GM04504 (cell line): ENCODE data around the gene YWHAG.
"Not testable (repeated sequence)": the region's sequence is repeated elsewhere in the genome, so short reads cannot be mapped to it uniquely, and the experiment has no call there.

Experiments used
- DNase-seq: peaks from one replicate; pipeline ENCODE4 v3.0.0-alpha.2; 2012; ENCODE audit warnings: low read depth

Gene YWHAG

GRCh38 chr7:76318488-76319353 is 40.1 kb downstream of the YWHAG start:
- DNase-seq, result peak; percentile 87

- peak; percentile 93 for DNase-seq
Observed at GRCh38 chr7:76317782-76318487, 40.9 kb downstream of the YWHAG start.

- DNase-seq, result no peak
Observed at GRCh38 chr7:76316984-76317781, 41.6 kb downstream of the YWHAG start.

GRCh38 chr7:76315364-76315763 is 43.4 kb downstream of the YWHAG start:
- no peak for DNase-seq

- DNase-seq, result not testable (repeated sequence)
Observed at GRCh38 chr7:76314740-76315139, 44.1 kb downstream of the YWHAG start.

GRCh38 chr7:76314042-76314721 is 44.6 kb downstream of the YWHAG start:
- peak; percentile 78 for DNase-seq

- not testable (repeated sequence) for DNase-seq
Observed at GRCh38 chr7:76311838-76312237, 47.0 kb downstream of the YWHAG start.

GRCh38 chr7:76310102-76310957 is 48.5 kb downstream of the YWHAG start:
- DNase-seq, result no peak

- DNase-seq, result not testable (repeated sequence)
Observed at GRCh38 chr7:76309341-76310101, 49.3 kb downstream of the YWHAG start.

- not testable (repeated sequence) for DNase-seq
Observed at GRCh38 chr7:76308874-76309273, 49.9 kb downstream of the YWHAG start.

GRCh38 chr7:76304888-76305375 is 53.9 kb downstream of the YWHAG start:
- DNase-seq, result no peak

- peak; percentile 76 for DNase-seq
Observed at GRCh38 chr7:76303202-76304147, 55.3 kb downstream of the YWHAG start.

GRCh38 chr7:76302347-76303201 is 56.2 kb downstream of the YWHAG start, which contains the start of gene HSPB1:
HSPB1 (plus strand) TSS chr7:76302673; CDS start chr7:76302713, 40 bp downstream.
- DNase-seq, result peak; percentile 81

GRCh38 chr7:76301000-76301399 is 57.8 kb downstream of the YWHAG start:
- DNase-seq, result no peak

- no peak for DNase-seq
Observed at GRCh38 chr7:76300166-76300731, 58.5 kb downstream of the YWHAG start.

- peak; percentile 81 for DNase-seq
Observed at GRCh38 chr7:76296743-76297740, 61.7 kb downstream of the YWHAG start.
